HEK293T (cell line): Measurements from ENCODE around the gene PRKCE.

Experiments used
- ARNT ChIP-seq: fragments of 450-650 bp; IDR thresholded peaks from 2 replicates; pipeline ENCODE4 v1.6.1; 2017; ENCODE audit warnings: mild to moderate bottlenecking
- BHLHE40 ChIP-seq: fragments of 450-650 bp; IDR thresholded peaks from 2 replicates; pipeline ENCODE4 v1.6.1; 2016; ENCODE audit warnings: mild to moderate bottlenecking, moderate library complexity, borderline replicate concordance
- CTBP1 ChIP-seq: fragments of 450-650 bp; IDR thresholded peaks from 2 replicates; pipeline ENCODE4 v1.6.1; 2016; ENCODE audit warnings: borderline replicate concordance
- ELF4 ChIP-seq: fragments of 450-650 bp; IDR thresholded peaks from 2 replicates; pipeline ENCODE4 v1.6.1; 2017; ENCODE audit warnings: antibody characterized with exemption
- FOXA1 ChIP-seq: fragments of 450-650 bp; IDR thresholded peaks from 2 replicates; pipeline ENCODE4 v1.6.1; 2016; ENCODE audit warnings: mild to moderate bottlenecking
- FOXM1 ChIP-seq: fragments of 450-650 bp; IDR thresholded peaks from 2 replicates; pipeline ENCODE4 v1.6.1; 2017; ENCODE audit warnings: mild to moderate bottlenecking, borderline replicate concordance
- HDGF ChIP-seq: fragments of 450-650 bp; IDR thresholded peaks from 2 replicates; pipeline ENCODE4 v1.6.1; 2017; ENCODE audit warnings: antibody characterized with exemption, borderline replicate concordance
- LEF1 ChIP-seq: fragments of 450-650 bp; IDR thresholded peaks from 2 replicates; pipeline ENCODE4 v1.6.1; 2017; ENCODE audit warnings: mild to moderate bottlenecking, borderline replicate concordance
- PKNOX1 ChIP-seq: fragments of 450-650 bp; IDR thresholded peaks from 2 replicates; pipeline ENCODE4 v1.6.1; 2016
- SP1 ChIP-seq: fragments of 450-650 bp; IDR thresholded peaks from 2 replicates; pipeline ENCODE4 v1.6.1; 2017
- SUZ12 ChIP-seq: fragments of 450-650 bp; IDR thresholded peaks from 2 replicates; pipeline ENCODE4 v1.6.1; 2016; ENCODE audit warnings: mild to moderate bottlenecking
- ZNF384 ChIP-seq: fragments of 450-650 bp; IDR thresholded peaks from 2 replicates; pipeline ENCODE4 v1.6.1; 2016

DNA sequence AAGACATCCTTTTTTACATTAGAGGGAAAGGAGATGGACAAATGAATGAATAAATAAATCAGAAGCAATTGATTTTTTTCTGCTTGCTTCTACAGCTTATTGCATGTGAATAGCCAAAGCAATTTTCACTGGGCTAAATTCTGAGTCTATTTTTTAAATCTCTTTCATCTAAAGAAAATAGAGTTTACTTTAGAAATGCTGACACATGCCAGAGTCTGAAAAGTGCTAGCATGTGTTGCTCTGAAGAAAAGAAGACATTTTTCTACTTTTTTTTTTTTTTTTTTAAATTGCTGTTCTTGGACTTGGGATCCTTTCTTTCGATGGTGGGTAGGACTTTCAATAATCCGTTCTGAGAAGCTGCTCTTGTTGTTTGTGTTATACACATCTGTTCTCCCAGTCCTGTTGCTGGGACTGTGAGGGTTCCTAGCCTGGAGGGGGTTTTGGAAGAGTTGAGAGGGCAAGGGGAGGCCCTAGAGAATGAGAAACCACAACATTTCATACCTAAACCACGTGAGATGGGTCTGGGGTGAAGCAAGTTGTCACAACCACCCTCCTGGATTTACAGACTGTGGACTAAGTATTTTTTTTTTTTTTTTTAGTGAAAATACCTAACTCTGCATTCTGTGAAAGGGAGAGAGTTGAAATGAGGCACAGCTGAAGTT, 193.5 kb downstream of the PRKCE start:
- TF ChIP-seq BHLHE40, result no peak
- TF ChIP-seq ZNF384, result no peak
- no peak for TF ChIP-seq HDGF
- TF ChIP-seq SP1, result no peak
- no peak for TF ChIP-seq SUZ12
- no peak for TF ChIP-seq PKNOX1
- TF ChIP-seq ELF4, result no peak
- no peak for TF ChIP-seq FOXA1
- no peak for TF ChIP-seq CTBP1
- no peak for TF ChIP-seq LEF1
- TF ChIP-seq ARNT, result no peak
- TF ChIP-seq FOXM1, result no peak
